Right lobe of liver (tissue), 6 donors: ENCODE measurements around the gene CDC16. TPM values are rescaled to one million over a fixed set of nuclear protein-coding genes. Genes with fewer than 3 reads are reported as not detected.

ENCODE experiments used
- ATAC-seq, 4 donors: fragments of 200-7000 bp; cut with Tn5 transposase; one replicate each; pipeline ENCODE4 v1.9.1; 2020; ENCODE audit warnings: mild to moderate bottlenecking in 4 of 4, moderate library complexity in 4 of 4
- DNase-seq, 3 donors: peaks; one replicate each; pipeline ENCODE4 v3.0.0-alpha.2; 2020
- H3K27ac ChIP-seq, 3 donors: fragments of 200-600 bp; one replicate each; pipeline ENCODE4 v1.8.0; 2022
- H3K27me3 ChIP-seq, 2 donors: fragments of 200-600 bp; one replicate each; pipeline ENCODE4 v1.8.0; 2022
- H3K36me3 ChIP-seq, 4 donors: fragments of 200-600 bp; sonication (generic) in 1 of 4; one replicate each; pipeline versions ENCODE4 v1.5.1 to v1.8.0; 2017 to 2022; ENCODE audit warnings: control low read depth in 1 of 4
- H3K4me1 ChIP-seq, 4 donors: fragments of 200-600 bp; sonication (generic) in 1 of 4; one replicate each; pipeline versions ENCODE4 v1.5.1 to v1.8.0; 2017 to 2022; ENCODE audit warnings: control low read depth in 1 of 4
- H3K4me3 ChIP-seq, 3 donors: fragments of 200-600 bp; one replicate each; pipeline ENCODE4 v1.8.0; 2022
- H3K9me3 ChIP-seq, 4 donors: fragments of 200-600 bp; sonication (generic) in 1 of 4; one replicate each; pipeline versions ENCODE4 v1.5.1 to v1.8.0; 2017 to 2022; ENCODE audit warnings: control low read depth in 1 of 4
- CTCF ChIP-seq, 4 donors: fragments of 200-600 bp in 3 of 4; fragments of 450-650 bp in 1 of 4; IDR thresholded peaks; one replicate each; pipeline versions ENCODE4 v1.5.1 to v1.8.0; 2016 to 2022; ENCODE audit warnings: antibody characterized with exemption in 4 of 4, mild to moderate bottlenecking in 2 of 4
- POLR2A ChIP-seq: fragments of 450-650 bp; IDR thresholded peaks from one replicate; pipeline ENCODE4 v1.6.1; 2017; ENCODE audit warnings: antibody characterized with exemption, mild to moderate bottlenecking
- WGBS: methylation state at CpG from one replicate; pipeline ENCODE4 v1.1.6; 2018; ENCODE audit warnings: low coverage, low lambda C conversion rate; ENCODE audit not compliant: insufficient coverage; ENCODE audit errors: missing lambda C conversion rate; 5-methylcytosine and 5-hydroxymethylcytosine counted together
- intact Hi-C, 2 donors: fragments of 100-400 bp; cut with DNase I; formaldehyde crosslinking; loops; one replicate each; pipeline versions ENCODE4 v1.11.2 to v1.14.1; 2022
- total RNA-seq, 6 experiments: library from RNA; depleted of rRNA in 2 of 6; stranded (reverse); fragments of >200 nt in 2 of 6; fragmentation: NEBNext Ultra II Directional in 3 of 6; extraction: Animal tissue kit (Norgen Biotek cat#: 25700) in 3 of 6; gene quantifications; one replicate each; pipeline versions ENCODE4 v1.1.0 to v1.2.4, GENCODE V29; 2016 to 2023
- donor health status: DM: no; HTN: yes; CAD: no.
- donor health status: DM: no; HTN: no; CAD: no.
- donor health status: DM: no; HTN: no; CAD: no.
- donor health status: DM: no; HTN: yes; CAD: no.
- donor health status: DM: no; HTN: yes; CAD: no.

The CDC16 gene
- total RNA-seq, 6 experiments from 2014 or later, result 28.4 to 47.6 (median 35.8) TPM

GRCh38 chr13:114258589-114258988 is 23.9 kb downstream of the CDC16 start:
- intact Hi-C loops, result no loop called here
- H3K27ac ChIP-seq, result no peak overlapping the region
- TF ChIP-seq CTCF (IDR thresholded peaks at IDR 0.05) (no peak), POLR2A (no peak)
- H3K4me3 ChIP-seq, result no peak overlapping the region
- no peak for ATAC-seq
- 89% methylated on average over 6 of the region's 8 CpGs for WGBS
- no peaks in the 10 kb centered on the region for H3K27me3 ChIP-seq
- peaks cover 5 to 94% (median 38%) of the 10 kb centered on the region in 4 donors for H3K36me3 ChIP-seq
- DNase-seq, result no peak
- no peaks in the 10 kb centered on the region for H3K9me3 ChIP-seq
- H3K4me1 ChIP-seq, result no peaks in the 10 kb centered on the region

GRCh38 chr13:114259374-114259773 is 24.7 kb downstream of the CDC16 start:
- no peaks in the 10 kb centered on the region for H3K4me1 ChIP-seq
- intact Hi-C loops, result no loop called here
- H3K9me3 ChIP-seq, result no peaks in the 10 kb centered on the region
- no peak overlapping the region for H3K4me3 ChIP-seq
- DNase-seq (no peak), ATAC-seq (no peak)
- TF ChIP-seq CTCF (IDR thresholded peaks at IDR 0.05), result no peak
- TF ChIP-seq POLR2A, result no peak
- 92% methylated on average over 7 of the region's 7 CpGs for WGBS
- H3K27me3 ChIP-seq, result no peaks in the 10 kb centered on the region
- peaks cover 5 to 95% (median 41%) of the 10 kb centered on the region in 4 donors for H3K36me3 ChIP-seq
- no peak overlapping the region for H3K27ac ChIP-seq

GRCh38 chr13:114259974-114260373 is 25.3 kb downstream of the CDC16 start:
- TF ChIP-seq CTCF (IDR thresholded peaks at IDR 0.05) (no peak), POLR2A (no peak)
- ATAC-seq (peak in 2 of 4 donors; percentile 28 to 39), DNase-seq (no peak)
- Histone ChIP-seq H3K27ac (no peak overlapping the region), H3K4me3 (no peak overlapping the region), H3K36me3 (peaks cover 5 to 95% (median 44%) of the 10 kb centered on the region in 4 donors), H3K9me3 (no peaks in the 10 kb centered on the region), H3K27me3 (no peaks in the 10 kb centered on the region), H3K4me1 (no peaks in the 10 kb centered on the region)
- WGBS, result 80% methylated on average over 4 of the region's 4 CpGs
- intact Hi-C loops, result no loop called here

GRCh38 chr13:114260814-114261213 is 26.1 kb downstream of the CDC16 start:
- ATAC-seq, result no peak
- WGBS, result 83% methylated on average over 3 of the region's 3 CpGs
- Histone ChIP-seq H3K27ac (no peak overlapping the region), H3K4me3 (no peak overlapping the region), H3K4me1 (no peaks in the 10 kb centered on the region), H3K9me3 (no peaks in the 10 kb centered on the region), H3K27me3 (no peaks in the 10 kb centered on the region), H3K36me3 (peaks cover 5 to 95% (median 49%) of the 10 kb centered on the region in 4 donors)
- DNase-seq, result no peak
- no peak for TF ChIP-seq CTCF (IDR thresholded peaks at IDR 0.05)
- TF ChIP-seq POLR2A, result no peak
- intact Hi-C loops, result no loop called here
